ENCODE data around the gene CCDC192.

Gene CCDC192

DNA sequence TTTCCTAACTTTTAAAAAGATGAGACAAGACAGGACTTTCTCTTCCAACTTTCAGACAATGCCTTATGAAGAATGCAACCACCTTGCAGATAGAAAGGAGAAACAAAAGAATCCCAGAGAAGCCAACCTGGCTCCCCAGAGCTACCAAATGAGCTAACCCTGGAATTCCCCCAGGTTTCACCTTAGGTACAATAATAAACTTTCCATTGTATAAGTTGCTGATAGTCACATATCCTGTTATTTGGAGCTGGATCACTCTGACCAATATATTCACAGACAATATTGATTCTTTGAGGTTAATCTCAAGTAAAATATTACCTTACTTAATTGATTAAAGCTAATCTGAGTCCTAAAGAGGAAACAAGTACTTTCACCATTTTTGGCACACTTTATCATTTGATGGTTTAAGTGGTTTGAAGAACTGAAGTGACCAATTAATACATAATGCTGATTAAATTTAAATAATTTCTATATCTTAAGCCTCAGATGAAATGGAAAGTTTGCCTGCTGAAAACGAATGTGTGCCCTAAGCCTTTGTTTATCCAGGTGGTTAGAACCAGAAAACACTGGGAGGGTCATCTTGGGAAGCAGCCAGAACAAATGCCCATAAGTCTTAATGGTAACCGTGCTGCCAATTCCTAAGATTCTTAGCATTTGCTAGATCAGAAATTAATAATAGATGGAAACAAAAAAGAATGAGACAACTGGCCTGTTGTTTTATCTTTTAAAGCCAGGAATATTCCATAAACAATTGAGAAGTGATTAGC, 220.8 kb downstream of the CCDC192 start:
- no peaks in the 10 kb centered on the region for H3K9me3 ChIP-seq (ENCODE audit: control insufficient read depth in 1 of 2, low read length in 2 of 2)
- no peaks in the 10 kb centered on the region for H3K36me3 ChIP-seq (ENCODE audit: control insufficient read depth in 1 of 2, insufficient read depth in 2 of 2, low read length in 2 of 2)
- H3K27ac ChIP-seq (ENCODE audit: low read depth, low read length): no peak overlapping the region
- no peak overlapping the region for H3K4me3 ChIP-seq (ENCODE audit: low read depth in 1 of 2, low read length in 2 of 2)
- H3K9ac ChIP-seq (ENCODE audit: low read depth in 1 of 2, low read length in 2 of 2): no peak overlapping the region
- H3K4me1 ChIP-seq (ENCODE audit: control insufficient read depth in 1 of 2, insufficient read depth in 2 of 2, low read length in 2 of 2): peaks cover 16 to 18% of the 10 kb centered on the region in 2 donors
- no peaks in the 10 kb centered on the region for H3K27me3 ChIP-seq (ENCODE audit: control insufficient read depth in 1 of 2, insufficient read depth in 2 of 2, low read length in 2 of 2)

DNA sequence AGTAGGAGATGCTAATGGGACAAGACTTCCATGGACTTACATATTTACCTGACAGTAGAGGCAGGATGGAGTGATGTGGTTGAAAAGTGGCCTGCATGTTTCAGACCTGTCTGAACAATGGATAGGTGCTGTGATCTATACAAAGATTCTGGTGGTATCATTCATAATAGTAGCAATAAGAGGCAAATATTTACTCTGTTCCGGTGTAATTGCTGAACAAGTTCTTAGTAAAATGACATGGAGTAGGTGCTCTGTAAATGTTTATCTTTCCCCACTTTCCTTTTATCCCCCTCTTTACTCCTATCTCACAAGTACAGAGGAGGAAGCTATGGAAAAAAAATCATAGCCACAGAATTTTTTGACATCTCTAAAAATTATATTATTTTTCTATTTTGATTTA, 221.4 kb downstream of the CCDC192 start:
- no peak overlapping the region for H3K9ac ChIP-seq (ENCODE audit: low read depth in 1 of 2, low read length in 2 of 2)
- no peak overlapping the region for H3K4me3 ChIP-seq (ENCODE audit: low read depth in 1 of 2, low read length in 2 of 2)
- H3K27me3 ChIP-seq (ENCODE audit: control insufficient read depth in 1 of 2, insufficient read depth in 2 of 2, low read length in 2 of 2): no peaks in the 10 kb centered on the region
- H3K9me3 ChIP-seq (ENCODE audit: control insufficient read depth in 1 of 2, low read length in 2 of 2): no peaks in the 10 kb centered on the region
- no peak overlapping the region for H3K27ac ChIP-seq (ENCODE audit: low read depth, low read length)
- H3K36me3 ChIP-seq (ENCODE audit: control insufficient read depth in 1 of 2, insufficient read depth in 2 of 2, low read length in 2 of 2): no peaks in the 10 kb centered on the region
- peaks cover 16 to 18% of the 10 kb centered on the region in 2 donors for H3K4me1 ChIP-seq (ENCODE audit: control insufficient read depth in 1 of 2, insufficient read depth in 2 of 2, low read length in 2 of 2)

DNA sequence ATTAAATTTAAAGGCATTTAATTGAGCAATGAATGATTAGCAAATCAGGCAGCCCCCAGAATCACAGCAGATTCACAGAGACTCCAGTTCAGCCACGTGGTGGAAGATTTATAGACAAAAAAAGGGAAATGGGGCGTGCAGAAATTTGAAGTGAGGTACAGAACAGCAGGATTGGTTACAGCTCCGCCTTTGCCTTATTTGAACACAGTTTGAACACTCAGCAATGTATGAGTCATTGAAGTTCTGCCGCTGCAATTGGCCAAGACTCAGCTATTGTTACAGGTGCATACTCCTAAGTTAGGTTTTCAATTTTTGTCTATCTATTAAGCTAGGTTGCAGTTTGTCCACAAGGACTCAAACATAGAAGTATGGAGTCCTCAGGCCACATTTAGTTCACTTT, 222.7 kb downstream of the CCDC192 start:
- Histone ChIP-seq H3K9me3 (ENCODE audit: control insufficient read depth in 1 of 2, low read length in 2 of 2) (no peaks in the 10 kb centered on the region), H3K9ac (ENCODE audit: low read depth in 1 of 2, low read length in 2 of 2) (no peak overlapping the region), H3K4me1 (ENCODE audit: control insufficient read depth in 1 of 2, insufficient read depth in 2 of 2, low read length in 2 of 2) (peaks cover 16 to 18% of the 10 kb centered on the region in 2 donors), H3K4me3 (ENCODE audit: low read depth in 1 of 2, low read length in 2 of 2) (no peak overlapping the region), H3K27ac (ENCODE audit: low read depth, low read length) (no peak overlapping the region), H3K36me3 (ENCODE audit: control insufficient read depth in 1 of 2, insufficient read depth in 2 of 2, low read length in 2 of 2) (no peaks in the 10 kb centered on the region), H3K27me3 (ENCODE audit: control insufficient read depth in 1 of 2, insufficient read depth in 2 of 2, low read length in 2 of 2) (no peaks in the 10 kb centered on the region)

DNA sequence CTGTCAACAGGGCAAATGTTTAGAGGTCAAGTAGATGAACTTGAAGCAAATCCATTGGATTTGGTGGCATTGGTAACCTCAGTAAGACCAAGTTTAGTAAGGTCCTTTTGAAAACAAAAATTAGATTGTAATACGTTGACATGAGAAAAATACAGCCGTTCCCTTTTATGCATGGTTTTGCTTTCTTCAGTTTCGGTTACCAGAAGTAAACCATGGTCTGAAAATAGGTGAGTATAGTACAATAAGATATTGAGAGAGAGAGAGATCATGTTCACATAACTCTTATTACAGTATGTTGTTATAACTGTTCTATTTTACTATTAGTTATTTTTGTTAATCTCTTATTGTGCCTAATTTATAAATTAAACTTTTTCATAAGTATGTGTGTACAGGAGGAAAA, 223.8 kb downstream of the CCDC192 start:
- no peak overlapping the region for H3K4me3 ChIP-seq (ENCODE audit: low read depth in 1 of 2, low read length in 2 of 2)
- no peak overlapping the region for H3K9ac ChIP-seq (ENCODE audit: low read depth in 1 of 2, low read length in 2 of 2)
- no peaks in the 10 kb centered on the region for H3K36me3 ChIP-seq (ENCODE audit: control insufficient read depth in 1 of 2, insufficient read depth in 2 of 2, low read length in 2 of 2)
- no peaks in the 10 kb centered on the region for H3K9me3 ChIP-seq (ENCODE audit: control insufficient read depth in 1 of 2, low read length in 2 of 2)
- H3K4me1 ChIP-seq (ENCODE audit: control insufficient read depth in 1 of 2, insufficient read depth in 2 of 2, low read length in 2 of 2): peaks cover 16 to 18% of the 10 kb centered on the region in 2 donors
- H3K27me3 ChIP-seq (ENCODE audit: control insufficient read depth in 1 of 2, insufficient read depth in 2 of 2, low read length in 2 of 2): no peaks in the 10 kb centered on the region
- no peak overlapping the region for H3K27ac ChIP-seq (ENCODE audit: low read depth, low read length)

DNA sequence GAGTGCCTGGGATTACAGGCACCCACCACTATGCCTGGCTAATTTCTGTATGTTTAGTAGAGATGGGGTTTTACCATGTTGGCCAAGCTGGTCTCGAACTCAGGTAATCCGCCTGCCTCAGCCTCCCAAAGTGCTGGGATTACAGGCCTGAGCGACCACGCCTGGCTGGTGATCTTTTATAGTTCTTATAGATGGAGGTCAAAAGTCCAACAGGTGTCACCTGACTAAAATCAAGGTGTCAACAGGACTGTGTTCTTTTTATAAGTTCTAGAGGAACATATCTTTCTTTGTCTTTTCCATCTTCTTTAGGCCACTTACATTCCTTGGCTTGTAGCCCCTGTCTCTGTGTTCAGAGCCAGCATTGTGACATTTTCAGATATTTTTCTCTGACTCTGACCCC, 224.9 kb downstream of the CCDC192 start:
- Histone ChIP-seq H3K9ac (ENCODE audit: low read depth in 1 of 2, low read length in 2 of 2) (no peak overlapping the region), H3K9me3 (ENCODE audit: control insufficient read depth in 1 of 2, low read length in 2 of 2) (no peaks in the 10 kb centered on the region), H3K27ac (ENCODE audit: low read depth, low read length) (no peak overlapping the region), H3K36me3 (ENCODE audit: control insufficient read depth in 1 of 2, insufficient read depth in 2 of 2, low read length in 2 of 2) (no peaks in the 10 kb centered on the region), H3K27me3 (ENCODE audit: control insufficient read depth in 1 of 2, insufficient read depth in 2 of 2, low read length in 2 of 2) (no peaks in the 10 kb centered on the region), H3K4me3 (ENCODE audit: low read depth in 1 of 2, low read length in 2 of 2) (no peak overlapping the region), H3K4me1 (ENCODE audit: control insufficient read depth in 1 of 2, insufficient read depth in 2 of 2, low read length in 2 of 2) (peaks cover 16 to 18% of the 10 kb centered on the region in 2 donors)

DNA sequence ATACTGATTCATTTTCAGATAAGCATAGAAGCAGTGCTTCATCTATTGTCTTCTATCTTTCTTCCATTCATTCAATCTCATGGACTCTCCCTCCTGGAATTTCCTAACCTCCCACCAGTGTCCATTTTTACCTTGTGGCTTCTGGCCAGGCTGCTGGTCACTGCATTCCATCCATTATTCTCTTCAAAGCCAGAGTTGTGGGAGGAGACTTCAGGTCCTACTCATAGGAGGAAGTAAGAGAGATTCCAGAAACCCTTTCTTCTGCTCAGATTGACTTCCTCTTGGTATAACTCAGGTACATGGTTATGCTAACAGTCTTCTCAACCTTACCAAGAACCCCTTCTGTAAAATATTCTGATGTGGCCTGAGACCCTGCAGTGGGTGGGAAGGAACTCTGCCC, 227.1 kb downstream of the CCDC192 start:
- no peak overlapping the region for H3K27ac ChIP-seq (ENCODE audit: low read depth, low read length)
- peaks cover 10 to 19% of the 10 kb centered on the region in 2 donors for H3K4me1 ChIP-seq (ENCODE audit: control insufficient read depth in 1 of 2, insufficient read depth in 2 of 2, low read length in 2 of 2)
- no peaks in the 10 kb centered on the region for H3K9me3 ChIP-seq (ENCODE audit: control insufficient read depth in 1 of 2, low read length in 2 of 2)
- H3K9ac ChIP-seq (ENCODE audit: low read depth in 1 of 2, low read length in 2 of 2): no peak overlapping the region
- H3K36me3 ChIP-seq (ENCODE audit: control insufficient read depth in 1 of 2, insufficient read depth in 2 of 2, low read length in 2 of 2): no peaks in the 10 kb centered on the region
- H3K27me3 ChIP-seq (ENCODE audit: control insufficient read depth in 1 of 2, insufficient read depth in 2 of 2, low read length in 2 of 2): no peaks in the 10 kb centered on the region
- H3K4me3 ChIP-seq (ENCODE audit: low read depth in 1 of 2, low read length in 2 of 2): no peak overlapping the region

DNA sequence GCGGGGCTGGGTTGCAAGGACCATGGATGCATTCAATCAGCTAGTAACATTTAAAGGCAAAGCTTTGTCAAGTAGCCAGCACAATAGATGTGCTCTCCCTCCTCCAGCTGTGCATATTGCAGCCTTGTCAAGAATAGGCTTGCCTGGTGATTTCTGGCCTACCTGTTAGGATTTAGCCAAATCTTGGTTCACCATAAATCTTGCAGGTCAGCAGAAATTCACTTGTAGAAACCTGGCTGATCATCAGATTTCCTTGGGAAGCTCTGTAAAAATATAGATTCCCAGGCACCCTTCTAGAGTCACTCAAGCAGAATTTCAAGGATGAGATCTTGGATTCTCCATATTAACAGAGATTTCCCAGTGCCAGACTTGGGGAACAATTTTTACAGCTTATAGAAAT, 228.2 kb downstream of the CCDC192 start:
- H3K4me1 ChIP-seq (ENCODE audit: control insufficient read depth in 1 of 2, insufficient read depth in 2 of 2, low read length in 2 of 2): peaks cover 7 to 17% of the 10 kb centered on the region in 2 donors
- H3K9ac ChIP-seq (ENCODE audit: low read depth in 1 of 2, low read length in 2 of 2): no peak overlapping the region
- H3K36me3 ChIP-seq (ENCODE audit: control insufficient read depth in 1 of 2, insufficient read depth in 2 of 2, low read length in 2 of 2): no peaks in the 10 kb centered on the region
- H3K4me3 ChIP-seq (ENCODE audit: low read depth in 1 of 2, low read length in 2 of 2): no peak overlapping the region
- H3K27ac ChIP-seq (ENCODE audit: low read depth, low read length): no peak overlapping the region
- H3K9me3 ChIP-seq (ENCODE audit: control insufficient read depth in 1 of 2, low read length in 2 of 2): no peaks in the 10 kb centered on the region
- no peaks in the 10 kb centered on the region for H3K27me3 ChIP-seq (ENCODE audit: control insufficient read depth in 1 of 2, insufficient read depth in 2 of 2, low read length in 2 of 2)

DNA sequence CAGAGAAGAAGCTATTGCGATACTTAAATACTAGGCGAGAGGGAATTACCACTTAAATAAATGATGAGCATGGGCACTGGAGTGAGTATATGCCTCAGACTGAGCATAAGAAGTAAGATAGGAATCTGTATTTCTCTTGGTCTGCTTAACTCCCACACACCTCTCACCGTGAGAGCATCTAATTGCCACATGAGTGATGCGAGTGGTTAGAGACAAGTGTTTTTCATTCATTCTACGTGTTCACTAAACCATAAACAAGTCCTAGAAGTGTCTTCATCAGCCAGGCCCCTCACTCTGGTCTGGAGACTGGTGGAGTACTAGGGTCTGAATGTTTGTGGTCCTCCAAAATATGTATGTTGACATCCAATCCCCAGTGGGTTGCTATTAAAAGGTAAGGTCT, 230.2 kb downstream of the CCDC192 start:
- Histone ChIP-seq H3K9ac (ENCODE audit: low read depth in 1 of 2, low read length in 2 of 2) (no peak overlapping the region), H3K27ac (ENCODE audit: low read depth, low read length) (no peak overlapping the region), H3K27me3 (ENCODE audit: control insufficient read depth in 1 of 2, insufficient read depth in 2 of 2, low read length in 2 of 2) (no peaks in the 10 kb centered on the region), H3K9me3 (ENCODE audit: control insufficient read depth in 1 of 2, low read length in 2 of 2) (no peaks in the 10 kb centered on the region), H3K4me3 (ENCODE audit: low read depth in 1 of 2, low read length in 2 of 2) (no peak overlapping the region), H3K36me3 (ENCODE audit: control insufficient read depth in 1 of 2, insufficient read depth in 2 of 2, low read length in 2 of 2) (no peaks in the 10 kb centered on the region), H3K4me1 (ENCODE audit: control insufficient read depth in 1 of 2, insufficient read depth in 2 of 2, low read length in 2 of 2) (peaks cover 0 to 15% of the 10 kb centered on the region in 2 donors)

DNA sequence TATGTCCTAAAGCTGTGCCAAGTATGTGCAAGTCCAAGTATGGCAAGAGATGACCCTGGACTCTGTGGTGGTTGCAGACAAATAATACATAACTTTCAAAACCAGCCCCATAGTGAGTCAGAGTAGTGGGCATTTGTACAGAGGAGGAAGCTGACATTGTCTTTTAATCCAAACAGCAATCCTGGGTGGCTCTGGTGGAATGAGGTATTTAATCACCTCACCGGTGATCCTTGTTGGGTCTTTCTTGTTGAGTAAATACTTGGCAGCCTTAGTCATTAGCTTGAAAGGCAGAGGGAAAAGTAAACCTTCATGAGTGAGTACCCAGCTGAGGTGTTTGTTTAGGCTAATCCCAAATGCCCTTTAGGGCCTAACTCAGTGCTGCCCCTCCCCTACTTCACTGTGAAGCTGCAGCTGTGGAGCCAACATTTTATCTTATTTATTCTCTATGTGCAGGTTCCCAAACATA, 231.6 kb downstream of the CCDC192 start:
- H3K27me3 ChIP-seq (ENCODE audit: control insufficient read depth in 1 of 2, insufficient read depth in 2 of 2, low read length in 2 of 2): no peaks in the 10 kb centered on the region
- no peaks in the 10 kb centered on the region for H3K9me3 ChIP-seq (ENCODE audit: control insufficient read depth in 1 of 2, low read length in 2 of 2)
- peaks cover 0 to 15% of the 10 kb centered on the region in 2 donors for H3K4me1 ChIP-seq (ENCODE audit: control insufficient read depth in 1 of 2, insufficient read depth in 2 of 2, low read length in 2 of 2)
- no peak overlapping the region for H3K4me3 ChIP-seq (ENCODE audit: low read depth in 1 of 2, low read length in 2 of 2)
- no peak overlapping the region for H3K9ac ChIP-seq (ENCODE audit: low read depth in 1 of 2, low read length in 2 of 2)
- no peak overlapping the region for H3K27ac ChIP-seq (ENCODE audit: low read depth, low read length)
- no peaks in the 10 kb centered on the region for H3K36me3 ChIP-seq (ENCODE audit: control insufficient read depth in 1 of 2, insufficient read depth in 2 of 2, low read length in 2 of 2)

DNA sequence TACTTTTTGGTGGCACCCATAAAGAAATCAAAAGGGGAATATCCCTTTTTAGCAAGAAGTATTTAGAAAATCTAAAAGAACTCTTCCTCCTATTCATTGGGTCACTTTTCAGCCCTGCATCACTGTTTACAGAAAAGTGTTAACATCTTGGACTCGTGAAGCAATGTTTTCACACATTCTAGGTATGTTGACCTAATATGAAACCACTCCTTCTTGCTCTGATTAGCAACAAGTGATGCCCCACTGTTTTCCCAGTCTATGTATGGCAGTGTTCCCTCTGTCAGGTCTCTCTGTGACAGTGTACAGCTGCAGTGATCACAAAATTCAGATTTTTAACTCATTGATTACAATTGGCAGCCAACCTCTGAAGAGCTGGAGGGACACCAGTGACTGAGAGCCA, 232.2 kb downstream of the CCDC192 start:
- Histone ChIP-seq H3K4me1 (ENCODE audit: control insufficient read depth in 1 of 2, insufficient read depth in 2 of 2, low read length in 2 of 2) (peaks cover 0 to 15% of the 10 kb centered on the region in 2 donors), H3K27ac (ENCODE audit: low read depth, low read length) (no peak overlapping the region), H3K9me3 (ENCODE audit: control insufficient read depth in 1 of 2, low read length in 2 of 2) (no peaks in the 10 kb centered on the region), H3K36me3 (ENCODE audit: control insufficient read depth in 1 of 2, insufficient read depth in 2 of 2, low read length in 2 of 2) (no peaks in the 10 kb centered on the region), H3K4me3 (ENCODE audit: low read depth in 1 of 2, low read length in 2 of 2) (no peak overlapping the region), H3K27me3 (ENCODE audit: control insufficient read depth in 1 of 2, insufficient read depth in 2 of 2, low read length in 2 of 2) (no peaks in the 10 kb centered on the region), H3K9ac (ENCODE audit: low read depth in 1 of 2, low read length in 2 of 2) (no peak overlapping the region)

Data from duodenal mucosa (tissue), 2 donors.